ENCODE data around the gene NDN.
"Not testable (repeated sequence)": the region's sequence is repeated elsewhere in the genome, so short reads cannot be mapped to it uniquely, and the experiment has no call there.

Gene NDN

DNA sequence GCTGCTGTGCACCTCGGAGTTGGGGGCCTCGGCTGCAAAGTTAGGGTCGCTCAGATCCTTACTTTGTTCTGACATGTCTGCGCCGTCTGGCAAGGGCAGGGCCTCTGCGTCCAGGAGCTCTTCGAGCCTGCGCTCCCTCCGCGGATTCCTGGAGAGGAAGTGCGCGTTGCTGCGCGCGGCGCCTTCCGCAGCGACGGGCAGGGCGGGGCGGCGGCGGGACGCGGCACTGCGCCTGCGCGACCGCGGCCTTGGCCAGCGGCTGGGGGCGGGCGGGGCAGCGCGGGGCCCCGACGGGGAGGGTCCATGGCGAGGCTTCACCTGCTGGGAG, at the start of gene NDN:
Gene NDN, minus strand, starts transcription at position 163 of the 328 bp plus-strand sequence. Its CDS starts 88 bp downstream, at position 75.
- Histone ChIP-seq H3K36me3 (ENCODE audit: control insufficient read depth in 2 of 2, insufficient read depth in 2 of 2, low read length in 2 of 2) (no peaks in the 10 kb centered on the region), H3K4me3 (ENCODE audit: low read length in 2 of 2) (peak within 1 kb of the TSS; percentile 60 to 74), H3K9ac (ENCODE audit: low read length in 2 of 2) (peak within 1 kb of the TSS; percentile 36 to 42), H3K4me1 (ENCODE audit: control insufficient read depth, insufficient read depth, low read length) (peaks cover 9% of the 10 kb centered on the region), H3K27me3 (ENCODE audit: control insufficient read depth in 1 of 2, insufficient read depth in 2 of 2, low read length in 2 of 2) (no peaks in the 10 kb centered on the region), H3K27ac (ENCODE audit: low read length) (no peak within 1 kb of the TSS), H3K9me3 (ENCODE audit: control insufficient read depth in 2 of 2, low read length in 2 of 2) (no peaks in the 10 kb centered on the region)

DNA sequence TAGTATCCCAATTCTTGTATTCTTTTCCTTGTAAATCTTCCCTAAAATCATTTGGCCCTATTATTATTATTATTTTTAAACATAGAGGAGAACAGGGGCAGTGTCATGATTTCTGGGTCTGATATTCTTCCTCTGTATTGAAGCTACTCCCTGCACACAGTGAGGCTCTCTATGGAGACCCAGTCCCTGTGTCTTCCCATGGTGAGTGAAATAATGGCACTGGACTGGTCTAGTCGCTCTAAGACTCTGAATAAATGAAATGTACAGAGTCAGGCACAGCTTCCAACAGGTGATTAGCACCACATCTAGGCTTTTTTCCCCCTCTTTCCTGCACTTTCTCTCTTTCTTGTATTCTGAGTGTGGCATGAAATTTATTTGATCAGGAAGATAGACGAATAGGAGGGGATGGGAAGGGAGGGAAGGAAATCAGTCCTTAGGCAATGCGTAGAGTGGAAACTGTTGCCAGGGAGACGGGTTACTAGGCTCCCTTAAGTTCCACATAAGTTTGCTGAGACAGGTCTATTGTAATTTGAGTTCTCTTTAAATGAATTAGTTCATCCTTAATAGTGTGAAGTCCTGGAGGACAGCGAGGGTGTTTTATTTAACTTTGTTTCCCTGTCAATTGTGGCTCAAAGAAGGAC, 49.0 kb upstream of the NDN start:
- Histone ChIP-seq H3K4me1 (ENCODE audit: control insufficient read depth, insufficient read depth, low read length) (no peaks in the 10 kb centered on the region), H3K9me3 (ENCODE audit: control insufficient read depth in 2 of 2, low read length in 2 of 2) (no peaks in the 10 kb centered on the region), H3K27me3 (ENCODE audit: control insufficient read depth in 1 of 2, insufficient read depth in 2 of 2, low read length in 2 of 2) (no peaks in the 10 kb centered on the region), H3K4me3 (ENCODE audit: low read length in 2 of 2) (no peak overlapping the region), H3K27ac (ENCODE audit: low read length) (no peak overlapping the region), H3K36me3 (ENCODE audit: control insufficient read depth in 2 of 2, insufficient read depth in 2 of 2, low read length in 2 of 2) (no peaks in the 10 kb centered on the region), H3K9ac (ENCODE audit: low read length in 2 of 2) (no peak overlapping the region)

DNA sequence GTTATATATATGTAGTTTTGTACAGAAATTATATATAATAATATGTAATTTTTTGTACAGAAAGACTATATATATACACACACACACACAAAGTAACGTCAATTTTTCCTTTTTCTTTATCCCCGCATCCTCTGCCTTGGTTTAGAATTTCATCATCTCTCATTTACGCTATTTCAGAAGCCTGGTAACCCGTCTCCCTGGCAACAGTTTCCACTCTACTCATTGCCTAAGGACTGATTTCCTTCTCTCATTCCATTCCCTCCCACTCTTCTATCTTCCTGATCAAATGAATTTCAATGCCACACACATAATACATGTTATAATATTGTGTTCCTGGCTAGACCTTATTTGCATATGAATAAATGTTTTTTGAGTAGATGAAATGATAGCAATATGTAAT, 47.8 kb upstream of the NDN start:
- H3K36me3 ChIP-seq (ENCODE audit: control insufficient read depth in 2 of 2, insufficient read depth in 2 of 2, low read length in 2 of 2) = no peaks in the 10 kb centered on the region
- H3K4me3 ChIP-seq (ENCODE audit: low read length in 2 of 2) = no peak overlapping the region
- H3K27ac ChIP-seq (ENCODE audit: low read length) = no peak overlapping the region
- H3K9ac ChIP-seq (ENCODE audit: low read length in 2 of 2) = no peak overlapping the region
- H3K27me3 ChIP-seq (ENCODE audit: control insufficient read depth in 1 of 2, insufficient read depth in 2 of 2, low read length in 2 of 2) = no peaks in the 10 kb centered on the region
- no peaks in the 10 kb centered on the region for H3K9me3 ChIP-seq (ENCODE audit: control insufficient read depth in 2 of 2, low read length in 2 of 2)
- no peaks in the 10 kb centered on the region for H3K4me1 ChIP-seq (ENCODE audit: control insufficient read depth, insufficient read depth, low read length)

DNA sequence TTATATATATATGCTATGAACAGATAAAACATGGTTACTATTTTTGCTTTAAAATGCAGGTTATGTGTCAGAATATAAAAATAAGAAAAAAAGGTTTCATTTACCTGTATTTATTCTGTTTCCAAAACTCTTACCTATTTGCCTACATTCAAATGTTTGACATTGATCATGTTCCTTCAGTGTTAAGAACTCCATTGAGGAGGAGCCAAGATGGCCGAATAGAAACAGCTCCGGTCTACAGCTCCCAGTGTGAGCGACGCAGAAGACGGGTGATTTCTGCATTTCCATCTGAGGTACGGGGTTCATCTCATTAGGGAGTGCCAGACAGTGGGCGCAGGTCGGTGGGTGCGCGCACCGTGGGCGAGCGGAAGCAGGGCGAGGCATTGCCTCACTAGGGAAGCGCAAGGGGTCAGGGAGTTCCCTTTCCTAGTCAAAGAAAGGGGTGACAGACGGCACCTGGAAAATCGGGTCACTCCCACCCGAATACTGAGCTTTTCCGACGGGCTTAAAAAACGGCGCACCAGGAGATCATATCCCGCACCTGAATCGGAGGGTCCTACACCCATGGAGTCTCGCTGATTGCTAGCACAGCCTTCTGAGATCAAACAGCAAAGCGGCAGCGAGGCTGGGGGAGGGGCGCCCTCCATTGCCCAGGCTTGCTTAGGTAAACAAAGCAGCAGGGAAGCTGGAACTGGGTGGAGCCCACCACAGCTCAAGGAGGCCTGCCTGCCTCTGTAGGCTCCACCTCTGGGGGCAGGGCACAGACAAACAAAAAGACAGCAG, 27.0 kb upstream of the NDN start:
- not testable (repeated sequence) for H3K9me3 ChIP-seq (ENCODE audit: control insufficient read depth in 2 of 2, low read length in 2 of 2); H3K27me3 ChIP-seq (ENCODE audit: control insufficient read depth in 1 of 2, insufficient read depth in 2 of 2, low read length in 2 of 2); H3K27ac ChIP-seq (ENCODE audit: low read length); H3K4me1 ChIP-seq (ENCODE audit: control insufficient read depth, insufficient read depth, low read length); H3K9ac ChIP-seq (ENCODE audit: low read length in 2 of 2); H3K4me3 ChIP-seq (ENCODE audit: low read length in 2 of 2); H3K36me3 ChIP-seq (ENCODE audit: control insufficient read depth in 2 of 2, insufficient read depth in 2 of 2, low read length in 2 of 2)

DNA sequence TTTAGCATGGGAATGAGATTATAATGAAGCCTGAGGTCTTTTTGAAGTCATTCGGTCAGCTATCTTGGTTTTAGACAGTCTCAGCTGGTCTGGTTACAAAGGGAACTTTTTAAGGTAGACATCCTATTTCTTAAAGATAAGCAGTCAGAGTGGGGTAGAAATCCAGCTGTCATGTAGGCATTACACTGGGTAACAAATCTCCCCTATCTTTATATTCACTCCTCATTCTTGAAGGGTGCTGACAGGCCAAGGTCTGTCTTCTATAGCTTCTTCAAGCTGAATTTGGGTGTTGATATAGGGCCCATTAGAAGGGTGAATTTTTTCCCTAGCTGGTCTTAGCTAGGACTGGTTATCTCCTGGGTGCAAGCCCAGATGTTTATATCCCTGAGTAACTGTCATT, 21.2 kb upstream of the NDN start:
- no peak overlapping the region for H3K4me3 ChIP-seq (ENCODE audit: low read length in 2 of 2)
- H3K9ac ChIP-seq (ENCODE audit: low read length in 2 of 2) = no peak overlapping the region
- no peaks in the 10 kb centered on the region for H3K36me3 ChIP-seq (ENCODE audit: control insufficient read depth in 2 of 2, insufficient read depth in 2 of 2, low read length in 2 of 2)
- no peaks in the 10 kb centered on the region for H3K27me3 ChIP-seq (ENCODE audit: control insufficient read depth in 1 of 2, insufficient read depth in 2 of 2, low read length in 2 of 2)
- H3K9me3 ChIP-seq (ENCODE audit: control insufficient read depth in 2 of 2, low read length in 2 of 2) = peaks cover 4% of the 10 kb centered on the region in 2 donors
- no peaks in the 10 kb centered on the region for H3K4me1 ChIP-seq (ENCODE audit: control insufficient read depth, insufficient read depth, low read length)
- no peak overlapping the region for H3K27ac ChIP-seq (ENCODE audit: low read length)

- H3K27ac ChIP-seq (ENCODE audit: low read length) = no peak overlapping the region
- no peaks in the 10 kb centered on the region for H3K9me3 ChIP-seq (ENCODE audit: control insufficient read depth in 2 of 2, low read length in 2 of 2)
- no peak overlapping the region for H3K4me3 ChIP-seq (ENCODE audit: low read length in 2 of 2)
- H3K9ac ChIP-seq (ENCODE audit: low read length in 2 of 2) = no peak overlapping the region
- H3K4me1 ChIP-seq (ENCODE audit: control insufficient read depth, insufficient read depth, low read length) = no peaks in the 10 kb centered on the region
- no peaks in the 10 kb centered on the region for H3K36me3 ChIP-seq (ENCODE audit: control insufficient read depth in 2 of 2, insufficient read depth in 2 of 2, low read length in 2 of 2)
- H3K27me3 ChIP-seq (ENCODE audit: control insufficient read depth in 1 of 2, insufficient read depth in 2 of 2, low read length in 2 of 2) = no peaks in the 10 kb centered on the region
Observed at GRCh38 chr15:23695282-23695681, 8.2 kb upstream of the NDN start.

DNA sequence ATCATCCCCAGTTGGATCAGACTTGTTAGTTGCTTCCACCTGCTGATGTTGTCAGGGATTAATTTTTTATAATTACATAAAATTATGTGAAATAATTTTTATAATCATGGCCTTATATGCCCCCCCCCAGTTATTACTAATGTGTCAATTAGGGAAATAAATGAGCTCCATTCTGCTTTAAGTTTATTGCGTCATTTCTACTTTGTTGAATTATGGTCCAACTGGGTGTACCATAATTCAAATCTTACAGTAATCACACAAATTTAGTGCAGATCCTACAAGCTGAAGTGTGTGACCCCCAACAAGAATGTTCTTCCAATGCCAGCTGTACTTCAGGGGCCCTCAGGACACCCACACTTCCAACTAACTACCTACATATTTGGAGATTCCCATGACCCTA, 7.5 kb upstream of the NDN start:
- H3K27ac ChIP-seq (ENCODE audit: low read length) = no peak overlapping the region
- H3K4me3 ChIP-seq (ENCODE audit: low read length in 2 of 2) = no peak overlapping the region
- no peaks in the 10 kb centered on the region for H3K36me3 ChIP-seq (ENCODE audit: control insufficient read depth in 2 of 2, insufficient read depth in 2 of 2, low read length in 2 of 2)
- no peaks in the 10 kb centered on the region for H3K9me3 ChIP-seq (ENCODE audit: control insufficient read depth in 2 of 2, low read length in 2 of 2)
- no peaks in the 10 kb centered on the region for H3K27me3 ChIP-seq (ENCODE audit: control insufficient read depth in 1 of 2, insufficient read depth in 2 of 2, low read length in 2 of 2)
- H3K4me1 ChIP-seq (ENCODE audit: control insufficient read depth, insufficient read depth, low read length) = no peaks in the 10 kb centered on the region
- no peak overlapping the region for H3K9ac ChIP-seq (ENCODE audit: low read length in 2 of 2)

DNA sequence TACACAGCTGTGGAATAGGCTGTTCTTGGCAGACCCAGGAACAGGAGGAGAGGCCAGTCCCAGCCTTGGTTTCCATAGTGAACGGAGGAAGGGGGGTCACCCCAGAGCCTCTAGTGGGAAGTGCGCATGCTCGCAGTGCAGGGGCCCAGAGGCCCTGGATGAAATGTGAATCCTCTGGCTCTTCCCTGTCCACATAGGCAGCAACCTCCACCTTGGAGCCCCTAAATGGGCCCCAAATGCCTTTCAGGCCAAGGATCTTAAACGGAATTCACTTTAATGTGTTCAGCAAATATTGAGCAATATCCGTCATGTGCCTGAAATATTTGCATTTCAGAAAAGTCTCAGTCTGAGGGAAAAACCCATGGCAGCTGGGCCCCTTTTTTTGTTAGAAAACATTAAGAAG, 3.3 kb upstream of the NDN start:
- Histone ChIP-seq H3K27ac (ENCODE audit: low read length) (no peak overlapping the region), H3K4me3 (ENCODE audit: low read length in 2 of 2) (no peak overlapping the region), H3K27me3 (ENCODE audit: control insufficient read depth in 1 of 2, insufficient read depth in 2 of 2, low read length in 2 of 2) (no peaks in the 10 kb centered on the region), H3K4me1 (ENCODE audit: control insufficient read depth, insufficient read depth, low read length) (peaks cover 9% of the 10 kb centered on the region), H3K9me3 (ENCODE audit: control insufficient read depth in 2 of 2, low read length in 2 of 2) (no peaks in the 10 kb centered on the region), H3K9ac (ENCODE audit: low read length in 2 of 2) (no peak overlapping the region), H3K36me3 (ENCODE audit: control insufficient read depth in 2 of 2, insufficient read depth in 2 of 2, low read length in 2 of 2) (no peaks in the 10 kb centered on the region)

DNA sequence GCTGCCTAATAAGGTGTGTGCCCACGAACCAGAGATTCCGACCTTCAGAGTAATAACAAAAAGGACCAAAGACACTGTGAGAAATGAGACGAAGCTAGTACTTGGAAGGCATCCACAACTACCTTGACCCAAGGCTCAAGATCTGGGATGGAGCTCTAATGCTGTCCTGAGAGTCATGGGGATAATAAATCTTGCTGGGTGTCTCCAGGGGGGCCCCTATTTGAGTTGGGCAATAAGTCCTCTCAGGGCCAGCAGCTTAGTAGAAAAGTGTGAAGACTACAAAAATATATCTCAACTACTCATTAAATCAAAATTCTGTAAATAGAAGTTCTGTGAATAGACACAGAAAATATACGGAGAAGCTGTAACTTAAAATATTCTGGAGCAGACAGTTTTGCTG, 2.9 kb upstream of the NDN start:
- Histone ChIP-seq H3K4me1 (ENCODE audit: control insufficient read depth, insufficient read depth, low read length) (peaks cover 9% of the 10 kb centered on the region), H3K27me3 (ENCODE audit: control insufficient read depth in 1 of 2, insufficient read depth in 2 of 2, low read length in 2 of 2) (no peaks in the 10 kb centered on the region), H3K9ac (ENCODE audit: low read length in 2 of 2) (no peak overlapping the region), H3K27ac (ENCODE audit: low read length) (peak overlapping the region; percentile 2), H3K9me3 (ENCODE audit: control insufficient read depth in 2 of 2, low read length in 2 of 2) (no peaks in the 10 kb centered on the region), H3K4me3 (ENCODE audit: low read length in 2 of 2) (no peak overlapping the region), H3K36me3 (ENCODE audit: control insufficient read depth in 2 of 2, insufficient read depth in 2 of 2, low read length in 2 of 2) (no peaks in the 10 kb centered on the region)

- Histone ChIP-seq H3K27ac (ENCODE audit: low read length) (no peak overlapping the region), H3K4me1 (ENCODE audit: control insufficient read depth, insufficient read depth, low read length) (peaks cover 9% of the 10 kb centered on the region), H3K36me3 (ENCODE audit: control insufficient read depth in 2 of 2, insufficient read depth in 2 of 2, low read length in 2 of 2) (no peaks in the 10 kb centered on the region), H3K9ac (ENCODE audit: low read length in 2 of 2) (peak overlapping the region; percentile 36 to 42), H3K27me3 (ENCODE audit: control insufficient read depth in 1 of 2, insufficient read depth in 2 of 2, low read length in 2 of 2) (no peaks in the 10 kb centered on the region), H3K9me3 (ENCODE audit: control insufficient read depth in 2 of 2, low read length in 2 of 2) (no peaks in the 10 kb centered on the region), H3K4me3 (ENCODE audit: low read length in 2 of 2) (peak overlapping the region; percentile 60 to 74)
Observed at GRCh38 chr15:23686466-23687142, 501 bp downstream of the NDN start.

- Histone ChIP-seq H3K9ac (ENCODE audit: low read length in 2 of 2) (no peak overlapping the region), H3K4me3 (ENCODE audit: low read length in 2 of 2) (no peak overlapping the region), H3K4me1 (ENCODE audit: control insufficient read depth, insufficient read depth, low read length) (no peaks in the 10 kb centered on the region), H3K27ac (ENCODE audit: low read length) (no peak overlapping the region), H3K9me3 (ENCODE audit: control insufficient read depth in 2 of 2, low read length in 2 of 2) (peaks cover 0 to 2% of the 10 kb centered on the region in 2 donors), H3K36me3 (ENCODE audit: control insufficient read depth in 2 of 2, insufficient read depth in 2 of 2, low read length in 2 of 2) (no peaks in the 10 kb centered on the region), H3K27me3 (ENCODE audit: control insufficient read depth in 1 of 2, insufficient read depth in 2 of 2, low read length in 2 of 2) (no peaks in the 10 kb centered on the region)
Observed at GRCh38 chr15:23671481-23671880, 15.6 kb downstream of the NDN start.

Measured in stomach smooth muscle (tissue), 2 donors.